HG03571 (cell line): ENCODE data around the gene PSMD11.
A peak's percentile ranks its signal among the peaks of the same experiment; 100 is the strongest.
"Not testable (repeated sequence)": the region's sequence is repeated elsewhere in the genome, so short reads cannot be mapped to it uniquely, and the experiment has no call there.

Experiments
- ATAC-seq: cut with Tn5 transposase; IDR thresholded peaks from one replicate; pipeline ENCODE4 v1.9.1; 2021; ENCODE audit not compliant: unreplicated experiment

The PSMD11 gene

DNA sequence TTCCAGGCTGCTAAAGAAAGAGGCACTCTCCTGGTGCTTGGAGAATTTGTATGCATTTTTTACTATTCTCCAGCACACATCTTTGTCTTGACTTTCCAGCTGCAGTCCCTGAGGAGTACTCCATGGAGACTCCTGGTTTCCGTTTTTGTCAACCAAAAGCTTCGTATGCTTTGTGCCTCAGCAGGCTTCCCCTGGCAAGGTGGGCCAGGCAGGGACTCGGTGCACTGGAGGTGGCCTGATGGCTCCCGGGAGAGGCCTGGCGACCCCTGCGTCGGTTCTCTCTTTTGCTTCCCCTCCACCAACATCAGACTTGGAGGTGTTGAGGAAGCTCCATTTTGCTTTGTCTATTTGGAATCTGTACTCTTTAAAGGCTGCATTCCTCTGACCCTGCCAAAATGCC, 66.2 kb downstream of the PSMD11 start:
- ATAC-seq, result no peak

DNA sequence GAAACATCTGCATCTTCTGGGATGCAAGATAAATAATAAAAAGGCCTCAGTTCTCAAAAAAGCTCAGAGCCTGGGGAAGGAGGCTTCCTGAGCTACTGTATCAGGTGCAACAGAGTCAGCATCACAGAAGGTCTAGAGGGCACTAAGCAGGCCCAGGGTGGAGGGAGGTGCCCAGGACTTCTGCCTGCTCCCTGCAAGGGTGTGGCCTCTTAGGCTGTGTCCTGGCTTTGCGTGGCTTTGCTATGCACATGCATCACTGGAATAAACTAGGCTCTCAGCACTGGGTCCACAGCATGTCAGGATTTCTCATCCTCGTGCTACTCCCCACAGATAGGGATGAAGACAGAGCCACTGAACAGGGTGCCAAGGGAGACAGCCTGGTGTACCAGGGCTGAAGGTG, 68.0 kb downstream of the PSMD11 start:
- ATAC-seq, result no peak

DNA sequence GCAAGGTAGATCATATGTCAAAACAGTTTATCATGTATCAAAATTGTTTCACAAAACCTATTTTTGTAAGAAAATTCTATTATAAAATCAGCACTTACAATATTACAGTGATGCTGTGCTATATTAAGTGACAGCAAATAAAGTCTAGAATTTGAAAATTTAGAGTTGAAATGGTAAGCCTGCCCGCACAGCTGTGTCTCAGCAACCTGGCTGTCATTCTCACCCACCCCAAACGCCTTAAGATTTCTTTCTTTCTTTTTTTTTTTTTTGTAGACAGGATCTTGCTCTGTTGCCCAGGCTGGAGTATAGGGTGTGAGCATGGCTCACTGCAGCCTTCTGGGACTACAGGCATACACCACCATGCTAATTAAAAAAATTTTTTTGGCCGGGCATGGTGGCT, 69.3 kb downstream of the PSMD11 start:
- ATAC-seq, result no peak

DNA sequence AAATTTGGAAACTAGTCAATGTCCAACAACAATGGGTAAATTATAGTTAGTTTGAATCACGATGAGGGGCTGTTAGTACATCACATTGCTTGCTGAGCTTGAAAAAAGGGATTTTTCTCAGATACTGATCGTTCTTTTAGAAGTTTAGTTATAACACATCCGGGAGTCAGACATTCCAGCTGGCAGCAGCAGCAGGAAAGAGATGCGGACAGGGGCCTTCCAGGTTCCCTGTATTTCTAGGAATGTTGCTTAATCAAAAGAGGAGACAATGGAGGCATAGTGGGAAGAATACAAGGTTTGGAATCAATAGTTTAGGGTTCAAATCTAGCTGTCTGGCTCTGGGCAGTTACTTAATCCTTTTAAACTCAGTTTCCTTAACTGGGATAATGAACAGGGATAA, 70.3 kb downstream of the PSMD11 start:
- ATAC-seq, result no peak

DNA sequence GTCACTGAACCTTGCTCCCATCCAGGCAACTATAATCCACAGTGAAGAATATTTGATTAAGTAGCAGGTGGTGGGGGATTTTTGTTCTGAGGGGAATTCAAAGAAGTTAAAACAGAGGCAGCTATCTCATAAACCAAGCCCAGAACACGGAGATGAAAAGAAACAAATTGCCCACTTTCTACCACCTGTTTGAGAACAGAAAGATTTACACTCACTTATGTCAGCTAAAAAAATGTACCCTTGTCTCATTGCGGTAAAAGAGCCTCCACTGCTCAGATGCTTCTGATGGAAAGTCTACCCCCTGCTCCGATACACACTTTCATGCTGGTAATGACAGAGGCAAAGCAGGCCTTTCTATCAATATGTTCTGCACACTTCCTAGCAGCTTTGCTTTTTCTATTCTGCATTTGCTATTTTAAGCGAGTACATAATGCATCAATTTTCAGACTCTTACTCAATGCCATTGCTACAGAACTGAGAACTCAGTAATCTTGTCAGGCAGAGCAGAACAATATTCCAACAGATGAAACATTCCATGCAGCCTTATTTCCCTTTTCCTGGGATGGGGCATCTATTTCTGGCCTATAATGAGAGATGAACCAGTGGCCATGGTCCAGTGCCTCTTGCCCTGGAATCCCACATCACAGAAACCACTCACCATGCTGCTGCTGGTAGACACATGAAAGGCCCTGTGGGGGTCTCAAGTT, 71.5 kb downstream of the PSMD11 start:
- no peak for ATAC-seq

DNA sequence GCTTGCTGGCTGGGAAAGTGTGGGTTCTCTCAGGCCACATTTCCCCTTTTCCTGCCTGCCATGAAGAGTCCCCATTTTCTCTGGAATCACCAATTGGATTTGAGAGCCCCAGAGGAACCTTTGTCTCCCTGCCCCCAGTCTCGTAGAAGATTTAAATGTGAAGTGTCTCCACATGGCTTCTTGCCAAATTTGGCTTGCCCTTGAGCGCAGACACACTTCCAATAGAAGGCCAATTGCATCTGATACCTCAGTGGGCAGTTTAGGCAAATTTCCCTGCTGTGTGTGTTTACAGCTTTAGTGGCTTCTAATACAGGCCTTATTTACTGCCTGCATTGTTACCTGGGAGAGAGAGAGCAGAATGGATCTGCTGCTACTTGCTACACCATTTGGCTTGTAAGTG, 72.1 kb downstream of the PSMD11 start:
- ATAC-seq, result no peak

DNA sequence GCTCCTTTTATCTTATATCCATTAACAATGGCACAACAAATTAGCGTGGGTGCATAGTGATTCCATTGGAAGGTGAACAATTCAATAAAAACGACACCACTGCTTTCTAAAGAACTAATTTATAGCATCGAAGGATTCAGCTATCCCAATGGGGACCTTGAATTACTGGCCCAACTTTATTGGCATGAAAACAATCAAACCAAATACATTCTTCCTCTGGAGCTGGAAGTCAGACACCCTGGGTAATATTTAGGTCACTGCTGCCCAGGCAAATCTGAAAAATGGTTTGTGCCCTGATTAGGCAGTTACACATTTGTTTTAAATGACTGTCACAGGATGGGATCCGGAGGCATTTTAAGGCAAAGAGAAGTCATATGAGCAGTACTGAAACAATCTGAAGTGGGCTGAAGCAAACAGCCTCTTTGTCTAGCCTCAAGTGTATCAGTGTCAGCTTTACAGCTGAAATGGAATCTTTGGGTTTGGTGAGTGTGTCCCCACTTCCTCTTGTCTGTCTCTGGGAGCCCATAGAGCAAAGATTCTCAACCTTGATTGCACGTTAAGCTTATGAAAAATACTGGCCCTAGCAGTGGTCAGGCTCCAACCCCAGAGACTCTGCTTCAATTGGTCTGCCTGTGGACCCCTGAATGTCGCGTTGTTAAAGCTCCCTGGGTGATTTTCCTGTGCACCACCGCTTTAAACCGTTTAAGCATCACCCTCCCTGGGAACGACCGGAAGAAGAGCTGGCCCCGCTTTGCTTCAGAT, 72.8 kb downstream of the PSMD11 start:
- ATAC-seq, result no peak

DNA sequence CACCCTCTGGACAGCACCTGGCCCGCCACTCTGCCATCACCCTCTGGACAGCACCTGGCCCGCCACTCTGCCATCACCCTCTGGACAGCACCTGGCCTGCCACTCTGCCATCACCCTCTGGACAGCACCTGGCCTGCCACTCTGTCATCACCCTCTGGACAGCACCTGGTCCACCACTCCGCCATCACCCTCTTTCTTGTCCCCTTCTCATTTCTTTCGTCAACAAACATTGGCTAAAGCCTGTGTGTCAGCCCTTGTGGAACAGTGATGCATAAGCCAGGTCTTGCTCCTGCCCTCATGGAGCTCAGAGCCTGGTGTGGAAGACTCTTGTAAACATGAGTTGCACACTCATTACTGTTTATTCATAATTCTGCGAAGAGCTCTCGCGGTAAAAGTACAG, 73.7 kb downstream of the PSMD11 start:
- ATAC-seq, result no peak

DNA sequence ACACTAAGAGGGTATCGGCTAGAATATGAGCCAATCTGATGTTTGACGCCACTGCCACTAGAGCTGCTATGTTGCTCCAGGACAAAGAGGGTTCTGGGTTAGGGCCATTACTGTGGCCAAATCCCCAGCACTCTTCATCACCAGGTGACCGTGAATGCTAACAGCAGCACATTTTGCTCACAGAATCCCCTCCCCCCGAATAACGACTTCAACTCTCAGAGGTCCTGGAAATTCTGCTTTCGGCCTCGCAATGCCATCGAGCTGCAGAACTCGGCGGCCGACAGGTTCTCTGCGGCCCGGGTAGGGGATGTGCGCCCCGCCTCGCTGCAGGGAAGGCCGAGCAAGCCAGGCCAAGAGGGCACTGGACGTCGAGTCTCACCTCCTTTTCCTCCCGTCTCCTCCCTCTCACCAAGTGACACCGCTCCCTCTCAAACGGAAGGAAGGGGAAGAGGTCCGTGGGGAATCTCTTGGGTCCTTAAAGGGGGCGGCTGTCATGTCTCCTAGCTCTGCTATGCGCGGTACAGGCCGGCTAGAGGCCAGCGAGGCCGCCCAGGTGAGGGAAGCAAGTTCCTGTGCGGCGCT, 74.4 kb downstream of the PSMD11 start:
- no peak for ATAC-seq

DNA sequence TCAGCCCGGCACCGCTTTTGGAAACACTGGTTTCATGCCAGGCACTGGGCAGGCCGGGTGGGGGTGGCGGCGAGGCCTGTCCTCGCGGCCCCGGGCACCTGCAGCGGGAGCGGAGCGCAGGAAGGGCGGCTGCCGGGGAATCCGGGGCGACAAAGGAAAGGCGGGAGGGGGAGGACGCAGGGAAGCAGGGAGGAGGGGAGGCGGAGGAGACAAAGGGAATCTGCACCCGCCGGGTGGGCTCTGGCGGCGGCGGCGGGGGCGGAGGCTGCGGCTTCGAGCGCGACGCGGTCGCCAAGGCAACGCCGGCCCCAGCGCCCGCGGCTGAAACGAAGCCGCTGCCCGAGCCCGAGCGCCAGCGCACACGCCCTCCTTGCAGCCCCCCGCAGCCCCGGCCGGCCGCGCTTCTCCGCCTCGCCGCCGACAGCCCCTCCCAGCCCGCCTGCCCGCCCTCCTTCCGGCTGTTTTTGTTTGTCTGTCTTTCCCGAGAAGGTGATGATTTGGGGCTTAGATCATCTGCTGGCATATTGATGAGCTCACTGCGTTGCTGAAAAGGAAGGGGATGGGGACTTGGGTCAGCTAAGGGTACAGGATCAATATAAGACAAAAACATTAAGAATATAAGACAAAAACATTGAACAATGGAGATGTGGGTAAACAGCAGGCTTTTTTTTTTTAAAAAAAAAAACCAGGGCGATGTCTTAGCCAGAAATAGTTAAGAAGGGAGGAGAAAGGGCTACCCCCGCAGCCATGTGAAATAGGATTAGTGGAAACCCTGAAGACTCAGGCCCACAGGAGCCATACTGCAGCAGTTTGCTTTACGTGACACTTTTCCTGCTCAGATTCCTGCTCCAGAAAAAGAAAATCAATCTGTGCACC, 75.2 kb downstream of the PSMD11 start:
- ATAC-seq, result no peak

DNA sequence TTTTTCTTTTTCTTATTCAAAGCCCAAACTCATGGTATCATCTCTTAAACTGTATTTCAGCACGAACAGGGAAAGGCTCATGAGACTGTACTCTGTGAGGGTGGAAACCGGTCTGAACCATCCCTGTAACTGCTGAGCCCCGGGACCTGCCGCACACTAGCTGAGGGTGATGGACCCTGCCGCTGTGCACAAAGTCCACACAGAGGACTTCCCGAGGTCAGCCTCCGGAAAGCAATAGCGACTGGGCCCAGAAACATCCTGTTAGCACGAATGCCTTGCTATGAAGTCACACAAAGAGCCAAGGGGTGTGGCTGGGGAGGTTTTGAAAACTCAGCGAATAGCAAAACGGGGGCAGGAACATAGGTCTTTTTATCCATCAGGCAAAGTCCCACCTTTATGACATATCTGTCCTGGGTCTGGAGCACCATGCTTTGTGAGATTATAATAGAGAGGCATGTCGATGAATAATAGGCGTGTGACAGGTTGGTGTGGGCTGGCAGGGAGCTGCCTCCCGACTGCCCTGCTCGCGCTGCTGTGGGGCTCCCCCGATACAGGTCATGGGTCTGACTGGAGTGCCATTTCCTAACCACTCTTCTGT, 75.9 kb downstream of the PSMD11 start:
- no peak for ATAC-seq

DNA sequence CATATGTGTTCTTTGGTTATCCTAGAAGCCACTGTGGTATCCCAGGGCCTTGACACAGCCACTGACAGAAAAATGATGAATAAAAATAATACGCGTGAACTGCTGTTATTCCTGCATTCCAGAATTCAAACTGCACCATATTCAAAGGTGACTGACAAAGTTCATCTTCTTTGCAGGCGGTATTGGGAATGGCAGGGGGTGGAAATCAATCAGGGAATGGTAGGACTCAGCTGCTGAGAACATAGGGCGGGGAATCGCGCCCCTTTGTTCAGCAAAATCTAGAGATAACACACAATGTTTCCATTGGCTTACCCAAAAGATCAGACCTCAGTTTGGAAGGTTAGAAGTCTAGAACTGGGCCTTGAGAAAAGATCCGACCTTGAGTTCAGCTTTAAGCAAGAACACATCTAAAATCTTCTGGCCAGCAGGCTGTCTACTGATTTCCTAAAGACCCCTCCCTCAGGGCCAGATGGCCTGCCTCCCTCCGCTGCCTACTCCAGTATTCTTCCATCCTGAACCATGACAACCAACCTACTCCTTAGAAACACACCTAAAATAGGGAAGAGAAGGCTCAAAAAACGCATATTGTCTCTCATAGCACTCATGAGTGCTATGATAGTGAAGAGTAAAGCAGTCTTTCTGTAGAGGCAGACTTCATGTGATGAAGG, 76.6 kb downstream of the PSMD11 start:
- ATAC-seq, result no peak

DNA sequence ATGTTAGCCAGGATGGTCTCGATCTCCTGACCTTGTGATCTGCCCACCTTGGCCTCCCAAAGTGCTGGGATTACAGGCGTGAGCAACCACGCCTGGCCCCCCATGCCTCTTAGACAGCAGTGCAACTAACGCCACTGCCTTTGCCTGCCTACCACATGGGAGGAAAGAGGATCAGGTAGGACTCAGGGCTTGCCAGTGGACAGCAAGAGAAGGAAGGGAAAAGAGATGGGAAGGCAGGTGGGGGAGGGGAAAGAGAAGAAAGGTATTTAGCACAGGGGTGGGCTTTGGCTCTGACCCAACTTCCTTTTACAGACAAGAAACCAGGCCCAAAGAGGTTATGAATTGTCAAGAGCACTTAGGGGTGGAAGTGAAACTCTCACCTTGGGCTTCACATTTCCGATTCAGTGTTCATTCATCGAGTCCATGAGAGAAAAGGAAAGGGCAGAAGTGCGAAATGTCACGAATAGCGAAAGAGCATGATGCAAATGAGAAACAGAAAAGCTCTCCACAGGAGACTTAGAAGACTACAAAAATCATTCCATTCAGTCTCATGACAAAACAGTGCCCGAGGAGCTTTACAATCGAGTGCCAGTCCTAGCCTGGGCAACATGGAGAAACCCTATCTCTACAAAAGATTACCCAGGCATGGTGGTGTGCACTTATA, 78.8 kb downstream of the PSMD11 start:
- peak; percentile 52 for ATAC-seq

DNA sequence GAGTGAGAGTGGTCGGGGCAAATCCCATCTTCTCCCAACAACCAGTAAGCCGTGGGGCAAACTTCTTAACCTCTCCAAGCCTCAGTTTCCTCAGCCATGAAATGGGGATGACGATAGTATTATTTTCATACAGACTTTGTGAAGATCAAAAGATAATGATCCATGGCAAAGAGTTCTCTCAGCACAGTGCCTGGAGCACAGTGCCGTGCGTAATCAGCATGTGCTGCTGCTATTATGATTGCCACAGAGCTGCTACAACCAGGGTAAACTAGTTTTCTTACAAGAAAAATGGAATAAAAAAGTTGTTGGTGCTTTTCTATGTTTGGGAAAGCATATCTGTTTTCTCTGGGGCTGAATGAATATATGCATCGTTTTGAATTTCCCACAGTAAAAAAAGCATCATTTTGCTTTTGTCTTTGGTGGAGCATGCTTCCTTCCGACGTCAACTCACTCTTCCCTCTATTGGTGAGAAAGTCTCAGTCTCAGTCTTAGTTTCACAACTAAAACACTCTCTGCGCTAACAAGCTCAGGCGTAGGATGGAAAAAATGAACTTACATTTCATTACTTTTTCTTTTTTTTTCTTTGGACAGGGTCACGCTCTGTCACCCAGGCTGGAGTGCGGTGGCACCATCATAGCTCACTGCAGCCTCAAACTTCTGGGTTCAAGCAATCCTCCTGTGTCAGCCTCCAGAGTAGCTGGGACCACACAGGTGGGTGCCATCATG, 79.7 kb downstream of the PSMD11 start:
- ATAC-seq, result peak; percentile 27

DNA sequence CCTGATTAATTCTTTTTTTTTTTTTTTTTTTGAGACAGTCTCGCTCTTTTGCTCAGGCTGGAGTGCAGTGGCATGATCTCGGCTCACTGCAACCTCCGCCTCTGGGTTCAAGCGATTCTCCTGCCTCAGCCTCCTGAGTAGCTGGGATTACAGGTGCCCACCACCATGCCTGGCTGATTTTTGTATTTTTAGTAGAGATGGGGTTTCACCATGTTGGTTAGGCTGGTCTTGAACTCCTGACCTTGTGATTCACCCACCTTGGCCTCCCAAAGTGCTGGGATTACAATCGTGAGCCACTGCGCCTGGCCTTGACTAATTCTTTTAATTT, 80.2 kb downstream of the PSMD11 start:
- not testable (repeated sequence) for ATAC-seq

DNA sequence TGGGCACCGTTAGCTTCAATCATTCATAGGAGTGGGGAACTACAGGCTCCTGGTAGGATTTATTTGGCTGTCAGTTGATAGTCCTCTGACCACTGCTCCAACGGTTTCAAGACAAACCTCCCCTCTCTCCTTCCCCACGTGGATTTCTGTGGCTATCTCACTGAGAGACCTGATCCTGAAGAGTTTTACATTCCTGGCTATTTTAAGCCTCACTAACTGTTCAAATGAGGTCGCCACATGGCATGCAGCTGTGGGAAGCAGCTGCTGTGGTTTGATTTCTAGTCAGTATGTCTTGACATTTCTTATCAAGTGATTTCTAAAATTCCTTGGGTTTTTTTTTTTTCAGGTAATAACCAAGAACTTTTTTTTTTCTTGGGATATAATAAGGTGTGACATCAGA, 80.8 kb downstream of the PSMD11 start:
- no peak for ATAC-seq

DNA sequence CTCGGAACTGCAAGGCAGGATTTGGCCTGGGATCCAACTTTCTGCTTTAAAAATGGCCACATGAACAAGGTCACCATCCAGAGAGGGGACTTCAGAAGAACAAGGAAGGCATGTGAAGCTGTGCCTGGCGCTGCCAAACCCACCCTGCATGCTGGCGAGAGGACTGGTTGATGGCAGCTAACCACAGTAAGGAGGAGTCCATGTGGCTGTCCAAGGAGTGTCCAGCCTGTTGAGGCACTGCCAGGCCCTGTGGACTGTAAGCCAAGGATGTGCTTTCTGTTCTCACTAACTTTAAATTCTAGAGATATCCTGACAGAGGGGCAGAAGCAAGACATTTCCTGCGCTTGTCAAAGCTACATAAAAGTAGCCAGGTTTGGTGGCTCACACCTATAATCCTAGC, 82.8 kb downstream of the PSMD11 start:
- ATAC-seq, result no peak

DNA sequence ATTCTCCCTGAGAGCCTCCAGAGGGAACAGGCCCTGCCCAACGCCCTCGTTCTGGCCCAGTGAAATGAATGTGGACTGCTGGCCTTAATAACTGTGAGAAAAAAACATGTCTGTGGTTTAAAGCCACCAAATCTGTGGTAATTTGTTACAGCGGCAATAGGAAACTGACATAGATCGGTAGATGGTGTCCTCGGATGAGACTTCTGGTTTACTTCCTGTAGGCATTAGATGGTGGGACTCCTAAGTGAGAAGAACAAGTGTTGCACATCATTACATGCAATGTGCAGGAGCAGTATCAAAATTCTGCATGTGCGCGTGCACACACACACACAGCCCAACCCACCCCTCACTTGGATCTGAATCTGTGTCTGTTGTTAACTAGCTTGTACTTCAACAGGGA, 84.5 kb downstream of the PSMD11 start:
- ATAC-seq, result no peak

DNA sequence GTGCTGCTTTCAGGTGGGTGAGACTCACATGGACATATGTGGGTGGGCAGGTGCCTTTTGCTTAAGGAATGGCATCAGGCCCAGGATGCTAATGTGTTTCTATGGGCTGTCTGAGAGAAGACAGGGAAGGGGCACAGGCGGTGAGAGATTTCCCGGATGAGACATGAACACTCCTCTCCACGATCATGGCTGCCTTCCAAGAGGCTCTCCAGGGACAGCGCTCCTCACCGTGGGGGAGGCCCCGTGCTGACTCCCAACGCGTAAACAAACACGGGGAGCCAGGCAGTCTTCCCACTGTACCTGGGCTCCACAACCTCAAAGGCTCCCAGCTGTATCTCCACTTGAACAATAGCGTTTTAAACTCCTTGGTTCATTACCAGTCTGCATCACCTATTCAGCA, 85.3 kb downstream of the PSMD11 start:
- ATAC-seq, result no peak
